Amygdala (tissue), 56 donors: ENCODE measurements around the gene PKMYT1.
A peak's percentile ranks its signal among the peaks of the same experiment; 100 is the strongest.

ENCODE experiments used
- DNase-seq, 56 donors: peaks; one replicate each; lab custom pipeline; 2025; lab: John Stamatoyannopoulos, UW

The PKMYT1 gene

DNA sequence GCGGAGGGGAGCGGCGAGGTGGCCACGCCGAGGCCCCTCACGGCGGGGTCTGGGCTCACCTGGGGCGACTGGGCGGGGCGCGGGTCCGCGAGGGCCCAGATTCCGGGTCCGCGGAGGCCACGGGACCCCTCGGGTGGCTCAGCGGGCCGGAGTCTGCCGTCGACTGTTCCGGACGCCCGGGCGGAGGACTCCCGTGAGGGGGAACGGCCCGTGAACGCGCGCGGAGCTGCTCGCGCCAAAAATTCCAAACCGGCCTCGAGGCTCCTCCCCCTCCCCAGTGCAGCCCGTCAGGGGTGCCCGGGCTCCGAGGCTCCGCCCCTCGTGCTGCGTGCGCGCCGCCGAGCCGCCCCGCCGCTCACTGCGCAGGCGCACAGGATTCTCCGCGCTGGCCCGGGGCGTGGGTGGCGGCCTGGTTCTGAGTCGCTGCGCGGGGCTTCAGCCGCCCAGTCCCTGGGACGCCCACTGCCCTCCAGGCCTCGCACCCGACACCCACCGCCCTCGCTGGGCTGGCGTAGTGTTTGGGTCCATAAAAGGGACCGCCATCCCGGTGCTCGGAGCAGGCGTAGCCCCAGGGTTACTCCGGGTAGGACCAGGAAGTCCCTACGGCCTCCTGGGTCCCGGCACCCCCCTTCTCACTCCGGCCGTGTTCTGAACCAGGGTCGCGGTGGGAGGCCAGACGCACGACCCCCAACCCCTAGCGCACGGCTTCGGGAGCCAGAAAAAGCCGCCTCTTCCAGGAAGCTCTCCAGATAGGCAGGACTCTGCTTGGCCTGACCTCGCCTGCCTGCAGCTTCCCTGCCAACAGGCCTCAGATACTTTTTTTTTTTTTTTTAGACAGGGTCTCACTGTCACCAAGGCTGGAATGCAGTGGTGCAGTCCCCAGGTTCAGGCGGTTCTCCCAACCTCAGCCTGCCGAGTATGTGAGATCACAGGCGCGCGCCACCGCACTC, at the start of gene PKMYT1:
Gene PKMYT1, minus strand, starts transcription at position 220 of the 950 bp plus-strand sequence. CDS start 789 bp downstream, outside the sequence.
- peak; percentile 27 to 92 (median 78) for DNase-seq

DNA sequence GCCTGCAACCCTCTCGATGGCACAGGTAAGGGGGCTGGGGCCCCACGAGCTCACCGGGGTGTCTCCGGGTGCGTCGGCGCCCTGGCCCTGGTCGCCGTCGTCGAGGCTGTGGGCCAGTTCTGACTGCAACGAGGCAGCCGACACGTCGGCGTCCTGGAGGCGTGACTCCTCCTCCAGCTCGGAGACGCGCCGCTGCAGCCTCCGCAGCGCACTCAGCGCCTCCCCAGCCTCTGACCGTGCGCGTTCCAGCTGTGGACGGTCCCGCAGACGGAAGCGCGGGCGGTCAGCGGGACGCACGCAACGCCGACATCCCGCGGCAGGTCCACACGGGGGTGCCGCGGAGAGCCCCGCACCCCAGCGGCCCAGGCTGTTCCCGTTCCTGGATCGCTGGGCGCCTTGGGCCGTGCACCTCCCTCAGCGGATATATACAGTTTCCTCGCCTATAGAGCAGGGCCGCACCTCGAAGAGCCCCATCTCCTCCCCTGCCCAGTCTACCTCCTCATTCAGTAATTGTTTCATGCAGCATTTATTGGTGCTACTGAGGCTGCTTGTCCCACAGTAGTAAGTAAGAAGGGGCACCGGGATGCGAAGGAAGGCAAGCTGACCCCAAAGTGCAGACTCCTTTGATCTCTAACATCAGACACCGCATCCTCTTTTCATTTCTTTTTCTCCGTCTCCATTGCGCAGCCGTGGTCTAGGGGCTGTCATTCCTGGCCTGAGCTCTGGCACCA, 49.4 kb upstream of the PKMYT1 start:
- no peak for DNase-seq

DNA sequence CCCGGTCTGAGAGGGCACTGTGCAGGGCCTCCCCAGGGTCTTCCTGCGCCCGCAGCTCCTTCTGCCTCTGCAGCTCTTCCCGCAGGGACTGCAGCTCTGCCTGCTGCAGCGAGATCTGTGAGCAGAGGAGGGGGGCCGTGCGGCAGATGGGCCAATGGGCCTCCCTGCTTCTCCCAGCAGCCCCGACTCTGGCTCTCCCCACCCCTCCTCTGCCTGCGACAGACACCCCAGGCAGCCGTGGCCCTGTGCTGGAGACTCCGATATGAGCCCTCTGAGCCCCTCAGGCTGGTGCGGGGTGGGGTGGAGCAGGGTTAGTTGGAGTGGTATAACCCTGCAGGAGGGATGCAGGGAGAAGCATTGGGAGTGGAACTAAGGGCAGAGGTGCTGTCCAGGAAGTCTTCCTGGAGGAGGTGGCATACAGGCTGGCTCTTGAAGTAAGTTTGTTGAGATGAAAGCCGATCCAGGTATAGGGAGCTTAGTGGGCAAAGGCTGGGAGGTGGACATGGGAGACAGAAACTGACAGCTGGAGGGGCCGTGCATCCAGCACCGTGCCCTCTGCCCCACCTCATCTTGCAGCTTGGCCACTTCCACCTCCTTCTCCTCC, 48.6 kb upstream of the PKMYT1 start:
- no peak for DNase-seq

DNA sequence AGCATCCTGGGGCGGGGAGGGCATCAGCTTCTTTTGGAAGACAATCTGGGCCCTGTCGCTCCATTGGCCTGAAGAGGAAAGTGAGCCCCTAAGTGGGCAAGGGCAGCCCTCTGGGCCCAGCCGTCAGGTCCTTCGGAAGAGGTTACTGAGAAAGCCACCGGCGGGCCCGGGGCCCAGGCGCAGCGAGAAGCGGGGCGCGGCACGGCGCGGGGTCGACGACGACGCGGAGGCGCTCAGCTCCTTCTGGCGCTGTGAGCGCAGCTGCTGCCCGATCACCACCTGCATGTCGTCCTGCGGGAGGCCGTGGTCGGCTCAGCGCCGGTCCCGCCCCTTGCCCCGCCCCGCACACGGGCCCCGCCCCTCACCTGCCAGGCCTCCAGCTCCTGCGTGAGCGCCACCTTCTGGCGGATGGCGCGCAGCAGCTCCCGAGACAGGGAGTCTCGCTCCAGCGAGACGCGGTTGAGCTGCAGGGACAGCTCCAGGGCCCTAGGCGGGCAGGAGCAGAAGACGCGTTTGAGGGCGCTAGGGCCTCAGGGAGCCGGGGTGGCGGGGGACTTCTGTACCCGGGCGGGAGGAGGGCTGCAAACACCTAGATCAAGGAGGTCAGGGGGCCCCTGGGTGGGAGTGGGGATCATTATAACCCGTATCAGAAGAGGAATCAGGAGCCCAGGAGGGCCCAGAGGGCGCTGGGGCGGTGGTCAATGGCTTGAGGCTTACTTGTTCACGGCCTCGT, 47.9 kb upstream of the PKMYT1 start:
- DNase-seq: peak in 41 of 56 donors; percentile 14 to 77 (median 46)

DNA sequence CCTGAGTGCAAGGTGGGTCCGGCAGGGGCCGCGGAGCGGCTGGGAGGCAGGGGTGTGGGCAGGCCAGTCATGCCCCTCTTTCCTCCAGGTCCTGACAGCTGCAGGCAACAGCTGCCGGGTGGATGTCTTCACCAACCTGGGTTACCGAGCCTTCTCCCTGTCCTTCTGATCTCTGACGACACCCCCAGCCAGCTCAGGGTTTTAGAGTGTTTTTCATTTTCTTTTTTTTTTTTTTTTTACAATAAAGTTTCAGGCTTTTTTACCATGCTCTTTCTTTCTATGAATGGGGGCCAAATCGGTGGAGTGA, 47.2 kb upstream of the PKMYT1 start:
- DNase-seq: no peak

DNA sequence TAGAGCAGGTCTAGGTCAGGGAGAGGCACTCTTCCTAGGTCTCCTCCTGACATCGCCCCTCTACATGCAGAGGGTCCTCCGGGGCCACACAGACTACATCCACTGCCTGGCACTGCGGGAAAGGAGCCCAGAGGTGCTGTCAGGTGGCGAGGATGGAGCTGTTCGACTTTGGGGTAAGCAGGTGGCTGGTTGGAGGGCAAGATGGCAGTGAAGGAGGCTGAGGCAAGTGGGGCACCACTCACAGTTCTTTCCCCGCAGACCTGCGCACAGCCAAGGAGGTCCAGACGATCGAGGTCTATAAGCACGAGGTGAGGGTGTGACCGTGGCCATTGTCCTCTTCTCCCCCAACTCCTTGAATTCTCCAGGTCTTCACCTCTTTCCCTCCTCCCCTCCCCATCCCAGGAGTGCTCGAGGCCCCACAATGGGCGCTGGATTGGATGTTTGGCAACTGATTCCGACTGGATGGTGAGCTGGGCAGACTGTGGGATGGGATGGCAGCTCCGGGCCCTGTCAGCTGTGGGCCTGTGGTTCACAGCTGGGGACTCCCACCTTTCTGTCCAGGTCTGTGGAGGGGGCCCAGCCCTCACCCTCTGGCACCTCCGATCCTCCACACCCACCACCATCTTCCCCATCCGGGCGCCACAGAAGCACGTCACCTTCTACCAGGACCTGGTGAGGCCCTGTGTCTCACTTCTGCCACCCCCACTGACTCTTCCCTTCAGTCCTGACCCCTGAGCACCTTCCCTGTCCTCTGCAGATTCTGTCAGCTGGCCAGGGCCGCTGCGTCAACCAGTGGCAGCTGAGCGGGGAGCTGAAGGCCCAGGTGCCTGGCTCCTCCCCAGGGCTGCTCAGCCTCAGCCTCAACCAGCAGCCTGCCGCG, 46.6 kb upstream of the PKMYT1 start:
- DNase-seq: no peak

DNA sequence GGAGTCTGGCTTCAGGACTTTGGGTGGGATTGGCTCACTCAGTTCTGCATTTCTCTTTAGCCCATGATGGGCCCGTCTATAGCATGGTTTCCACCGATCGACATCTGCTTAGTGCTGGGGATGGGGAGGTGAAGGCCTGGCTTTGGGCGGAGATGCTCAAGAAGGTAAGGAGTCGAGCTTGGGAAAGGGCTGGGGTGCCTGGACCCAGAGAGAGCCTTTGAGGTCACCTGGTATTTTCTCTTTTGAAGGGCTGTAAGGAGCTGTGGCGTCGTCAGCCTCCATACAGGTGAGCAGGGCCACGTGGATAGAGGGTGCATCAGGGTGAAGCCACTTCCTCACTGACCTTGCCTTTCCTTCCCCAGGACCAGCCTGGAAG, 45.7 kb upstream of the PKMYT1 start:
- no peak for DNase-seq

DNA sequence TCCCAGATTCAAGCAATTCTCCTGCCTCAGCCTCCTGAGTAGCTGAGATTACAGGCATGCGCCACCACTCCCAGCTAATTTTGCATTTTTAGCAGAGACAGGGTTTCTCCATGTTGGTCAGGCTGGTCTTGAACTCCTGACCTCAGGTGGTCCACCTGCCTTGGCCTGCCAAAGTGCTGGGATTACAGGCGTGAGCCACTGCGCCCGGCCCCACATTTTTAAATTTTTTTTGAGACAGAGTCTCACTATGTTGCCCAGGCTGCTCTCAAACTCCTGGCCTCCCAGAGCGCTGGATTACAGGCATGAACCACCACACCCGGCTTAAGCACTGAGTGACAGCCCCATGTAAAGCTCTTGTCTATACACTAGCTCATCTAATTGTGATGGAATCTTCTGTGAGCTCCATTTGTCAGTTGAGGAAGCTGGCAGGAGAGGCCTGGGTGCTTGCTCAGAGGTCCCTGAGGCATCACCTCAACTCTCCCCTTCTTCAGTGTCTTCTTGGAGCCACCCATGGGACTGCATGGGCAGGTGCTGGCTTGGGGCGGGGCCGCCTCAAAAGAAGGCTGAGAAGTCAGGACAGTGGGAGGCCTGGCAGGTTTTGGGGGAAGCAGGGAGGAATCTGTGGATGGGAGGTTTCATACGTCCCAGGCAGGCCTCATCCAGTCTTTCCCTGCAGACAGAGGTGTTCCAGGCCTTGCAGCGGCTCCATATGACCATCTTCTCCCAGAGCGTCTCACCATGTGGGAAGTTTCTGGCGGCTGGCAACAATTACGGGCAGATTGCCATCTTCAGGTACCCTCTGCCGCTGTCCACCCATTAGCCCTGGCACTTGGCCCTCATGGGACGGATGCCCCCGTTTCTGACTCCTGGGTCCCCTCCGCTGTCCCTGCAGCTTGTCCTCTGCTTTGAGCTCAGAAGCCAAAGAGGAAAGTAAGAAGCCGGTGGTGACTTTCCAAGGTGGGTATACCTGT, 45.1 kb upstream of the PKMYT1 start:
- no peak for DNase-seq

DNA sequence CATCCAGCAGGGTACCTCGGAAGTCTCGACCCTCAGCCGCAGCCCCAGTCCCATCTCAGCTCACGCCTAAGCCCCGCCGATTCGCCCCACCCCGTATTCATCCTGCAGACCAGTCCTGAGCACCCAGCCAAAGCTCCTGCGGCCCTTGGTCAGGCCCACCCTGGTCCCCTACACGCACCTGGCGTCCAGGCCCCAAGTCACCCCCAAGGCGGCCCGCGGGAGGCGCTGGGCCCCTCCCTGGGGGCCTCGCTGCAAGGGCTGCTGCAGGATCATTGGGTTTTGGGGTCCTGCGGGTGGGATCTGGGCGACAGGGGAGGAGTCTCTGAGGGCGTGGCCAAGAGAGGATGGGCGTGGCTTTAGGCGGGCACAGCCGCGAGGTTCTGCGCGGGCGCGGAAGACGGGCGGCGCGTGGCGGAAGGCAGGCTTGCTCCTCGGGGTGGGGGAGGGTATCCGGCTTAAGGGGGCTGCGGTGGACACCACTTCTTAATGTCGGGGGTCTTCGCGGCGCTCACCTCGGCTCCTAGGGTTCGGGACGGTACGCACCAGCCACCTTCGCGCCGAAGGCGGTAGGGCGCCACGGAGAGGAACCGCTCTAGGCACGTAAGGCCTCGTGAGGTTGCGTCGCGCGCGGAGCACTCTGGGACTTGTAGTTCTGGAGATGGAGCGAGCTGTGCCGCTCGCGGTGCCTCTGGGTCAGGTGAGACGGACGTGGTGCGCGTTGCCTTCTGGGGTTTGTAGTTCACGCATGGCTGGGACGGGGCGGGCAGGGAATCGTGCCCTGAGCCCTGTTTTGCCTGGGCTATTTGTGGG, 43.6 kb upstream of the PKMYT1 start, which contains the start of the genes HCFC1R1 and THOC6:
Gene HCFC1R1, minus strand, starts transcription at position 274 of the 810 bp plus-strand sequence. Its CDS starts 1 bp downstream, at position 273.
Gene THOC6, plus strand, starts transcription at position 367 of the 810 bp plus-strand sequence. Its CDS starts 292 bp downstream, at position 659.
- peak; percentile 70 to 98 (median 94) for DNase-seq

DNA sequence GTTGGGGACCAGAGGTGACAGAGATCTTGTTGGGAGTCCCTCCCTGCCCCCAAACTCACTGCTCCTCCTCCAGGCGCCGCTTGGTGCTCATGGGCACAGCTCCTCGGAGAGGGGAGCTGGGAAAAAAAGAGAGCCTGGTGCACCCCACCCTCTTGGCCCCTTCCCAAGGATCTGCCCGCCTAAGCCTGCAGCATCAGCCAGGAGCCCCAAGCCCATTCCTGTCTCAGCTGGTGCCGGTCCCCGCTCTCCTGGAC, 43.1 kb upstream of the PKMYT1 start:
- DNase-seq: peak in 22 of 56 donors; percentile 25 to 75 (median 62)

DNA sequence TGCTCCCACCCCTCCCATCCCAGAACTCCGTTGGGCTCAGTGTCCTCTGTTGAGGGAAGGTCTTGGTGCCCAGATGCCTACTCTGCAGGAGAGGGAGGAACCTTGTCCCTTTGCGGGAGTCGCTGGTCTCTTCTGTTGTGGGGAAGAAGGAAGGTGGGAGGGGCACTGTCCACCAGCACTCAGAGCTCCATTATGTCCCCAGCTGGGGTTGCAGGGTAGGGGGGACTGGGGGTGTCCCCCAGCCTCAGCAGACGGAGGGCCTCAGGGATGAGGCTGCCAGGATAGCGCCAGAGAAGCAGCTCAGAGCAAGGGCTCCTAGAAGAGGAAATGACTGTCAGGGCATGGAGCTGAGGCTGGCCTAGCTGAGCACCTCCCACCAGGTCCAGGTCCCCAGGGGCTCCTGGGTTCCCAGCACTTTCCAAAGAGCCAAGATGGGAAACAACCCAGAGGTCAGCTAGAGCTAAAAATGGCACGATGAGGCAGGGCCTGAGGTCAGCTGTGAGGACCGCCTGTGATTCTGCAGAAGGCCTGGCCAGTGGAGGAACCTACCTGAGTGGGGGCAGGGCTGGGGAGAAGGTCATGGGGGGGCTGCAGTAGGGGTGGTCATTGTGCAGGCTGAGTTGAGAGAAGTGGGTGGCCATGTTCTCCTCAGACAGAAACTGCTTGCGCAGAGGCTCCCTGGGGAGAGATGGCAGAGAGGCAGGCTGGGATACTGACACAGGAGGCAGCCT, 42.6 kb upstream of the PKMYT1 start:
- peak in 1 of 56 donors; percentile 37 for DNase-seq

DNA sequence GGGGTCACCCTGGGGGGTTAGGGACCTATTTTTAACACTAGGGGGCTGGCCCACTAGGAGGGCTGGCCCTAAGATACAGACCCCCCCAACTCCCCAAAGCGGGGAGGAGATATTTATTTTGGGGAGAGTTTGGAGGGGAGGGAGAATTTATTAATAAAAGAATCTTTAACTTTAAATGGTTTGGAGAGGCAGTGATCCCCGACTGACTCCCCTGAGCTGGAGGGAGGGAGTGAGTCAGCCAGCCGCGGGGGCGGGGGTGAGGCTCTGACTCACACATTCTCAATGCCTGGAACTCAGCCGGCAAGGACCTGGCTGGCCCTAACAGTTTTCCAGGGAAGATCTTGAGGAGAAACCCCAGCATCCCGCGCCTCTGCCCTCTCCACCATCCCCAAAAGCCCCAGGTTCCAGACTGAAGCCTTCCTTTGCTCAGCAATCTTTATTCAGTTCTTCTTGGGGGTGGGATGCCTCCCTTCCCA, 42.0 kb upstream of the PKMYT1 start:
- DNase-seq: peak in 33 of 56 donors; percentile 7 to 74 (median 32)

DNA sequence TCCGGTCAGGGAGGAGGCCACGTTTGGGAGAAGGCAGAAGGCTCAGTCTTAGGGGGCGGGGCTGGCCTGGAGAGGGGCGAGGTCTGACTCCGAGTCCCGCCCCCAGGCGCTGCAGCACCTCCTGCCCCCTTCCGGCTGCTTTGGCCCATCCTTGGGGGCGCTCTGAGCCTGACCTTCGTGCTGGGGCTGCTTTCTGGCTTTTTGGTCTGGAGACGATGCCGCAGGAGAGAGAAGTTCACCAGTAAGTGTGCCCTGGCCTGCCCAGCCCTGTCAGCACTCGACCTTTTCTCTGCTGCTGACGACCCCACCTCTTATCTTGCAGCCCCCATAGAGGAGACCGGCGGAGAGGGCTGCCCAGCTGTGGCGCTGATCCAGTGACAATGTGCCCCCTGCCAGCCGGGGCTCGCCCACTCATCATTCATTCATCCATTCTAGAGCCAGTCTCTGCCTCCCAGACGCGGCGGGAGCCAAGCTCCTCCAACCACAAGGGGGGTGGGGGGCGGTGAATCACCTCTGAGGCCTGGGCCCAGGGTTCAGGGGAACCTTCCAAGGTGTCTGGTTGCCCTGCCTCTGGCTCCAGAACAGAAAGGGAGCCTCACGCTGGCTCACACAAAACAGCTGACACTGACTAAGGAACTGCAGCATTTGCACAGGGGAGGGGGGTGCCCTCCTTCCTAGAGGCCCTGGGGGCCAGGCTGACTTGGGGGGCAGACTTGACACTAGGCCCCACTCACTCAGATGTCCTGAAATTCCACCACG, 41.4 kb upstream of the PKMYT1 start:
- peak in 18 of 56 donors; percentile 8 to 62 (median 22) for DNase-seq

DNA sequence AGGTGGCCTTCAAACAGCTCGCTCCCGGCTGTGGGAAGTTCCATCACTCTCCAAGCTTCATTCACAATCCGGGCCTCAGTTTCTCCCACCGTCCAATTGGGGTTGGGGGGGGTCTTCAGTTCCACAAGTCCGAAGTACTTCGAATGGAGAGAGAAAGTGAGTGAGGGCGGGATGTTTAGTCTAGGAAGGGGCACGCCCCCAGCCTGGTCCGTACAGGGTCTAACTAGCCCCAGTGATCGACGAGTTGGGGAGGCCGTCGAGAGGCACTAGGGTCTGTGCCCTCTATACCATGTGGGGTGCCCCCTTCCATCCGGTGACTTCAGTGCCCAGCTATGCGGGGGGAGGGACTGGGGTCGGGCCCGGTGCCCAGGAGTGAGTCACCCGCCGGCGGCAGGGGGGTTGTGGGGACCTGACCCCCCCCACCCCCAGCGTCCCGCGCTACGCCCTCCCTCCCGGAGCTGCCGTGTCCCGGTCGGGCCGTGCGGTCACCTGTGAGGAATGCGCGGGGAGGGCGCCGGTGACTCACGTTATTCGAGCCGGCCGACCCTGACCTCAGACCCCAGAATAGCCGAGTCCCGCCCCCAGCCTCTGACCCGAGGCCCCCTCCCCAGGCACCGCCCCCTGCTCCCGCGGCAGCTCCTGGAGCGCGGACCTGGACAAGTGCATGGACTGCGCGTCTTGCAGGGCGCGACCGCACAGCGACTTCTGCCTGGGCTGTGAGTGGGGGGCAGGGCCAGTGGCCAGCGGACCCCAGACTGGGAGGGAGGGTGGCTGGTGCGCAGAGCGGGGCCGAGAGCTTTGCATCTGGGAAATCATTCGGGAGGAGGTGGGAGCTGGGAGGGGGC, 40.6 kb upstream of the PKMYT1 start:
- DNase-seq: peak in 19 of 56 donors; percentile 14 to 73 (median 30)

DNA sequence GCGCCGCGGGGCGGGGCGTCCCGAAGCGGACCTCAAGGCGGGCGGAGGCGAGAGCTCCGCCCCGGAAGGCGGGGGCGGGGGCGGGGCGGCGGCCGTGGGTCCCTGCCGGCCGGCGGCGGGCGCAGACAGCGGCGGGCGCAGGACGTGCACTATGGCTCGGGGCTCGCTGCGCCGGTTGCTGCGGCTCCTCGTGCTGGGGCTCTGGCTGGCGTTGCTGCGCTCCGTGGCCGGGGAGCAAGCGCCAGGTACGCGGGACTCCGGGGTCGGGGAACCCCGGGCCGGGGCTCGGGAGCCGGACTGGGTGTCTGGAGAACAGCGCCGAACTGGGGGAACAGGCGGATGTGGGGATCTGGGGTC, 40.0 kb upstream of the PKMYT1 start, which contains the start of gene TNFRSF12A:
Gene TNFRSF12A, plus strand, starts transcription at position 122 of the 357 bp plus-strand sequence. Its CDS starts 30 bp downstream, at position 152.
- peak in 26 of 56 donors; percentile 11 to 65 (median 29) for DNase-seq
